Measurements from ENCODE around the gene PCDHGC3.

- TF ChIP-seq, protein P1, sequence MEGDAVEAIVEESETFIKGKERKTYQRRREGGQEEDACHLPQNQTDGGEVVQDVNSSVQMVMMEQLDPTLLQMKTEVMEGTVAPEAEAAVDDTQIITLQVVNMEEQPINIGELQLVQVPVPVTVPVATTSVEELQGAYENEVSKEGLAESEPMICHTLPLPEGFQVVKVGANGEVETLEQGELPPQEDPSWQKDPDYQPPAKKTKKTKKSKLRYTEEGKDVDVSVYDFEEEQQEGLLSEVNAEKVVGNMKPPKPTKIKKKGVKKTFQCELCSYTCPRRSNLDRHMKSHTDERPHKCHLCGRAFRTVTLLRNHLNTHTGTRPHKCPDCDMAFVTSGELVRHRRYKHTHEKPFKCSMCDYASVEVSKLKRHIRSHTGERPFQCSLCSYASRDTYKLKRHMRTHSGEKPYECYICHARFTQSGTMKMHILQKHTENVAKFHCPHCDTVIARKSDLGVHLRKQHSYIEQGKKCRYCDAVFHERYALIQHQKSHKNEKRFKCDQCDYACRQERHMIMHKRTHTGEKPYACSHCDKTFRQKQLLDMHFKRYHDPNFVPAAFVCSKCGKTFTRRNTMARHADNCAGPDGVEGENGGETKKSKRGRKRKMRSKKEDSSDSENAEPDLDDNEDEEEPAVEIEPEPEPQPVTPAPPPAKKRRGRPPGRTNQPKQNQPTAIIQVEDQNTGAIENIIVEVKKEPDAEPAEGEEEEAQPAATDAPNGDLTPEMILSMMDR (conservative IDR thresholded peaks at IDR 0.05 in 1 of 2, IDR thresholded peaks at IDR 0.05 in 1 of 2; ENCODE audit: extremely low read depth in 1 of 2, insufficient read depth in 1 of 2, low read depth in 1 of 2, low read length in 2 of 2) = no peak
- TF ChIP-seq EZH2 (IDR thresholded peaks at IDR 0.05; ENCODE audit: borderline replicate concordance, low read length) = no peak
Measured at GRCh38 chr5:141510160-141510559, 34.4 kb downstream of the PCDHGC3 start.
